GM19193 (cell line): Measurements from ENCODE around the gene NDUFAF2.

Experiments
- POLR2A ChIP-seq: IDR thresholded peaks from 4 replicates; pipeline ENCODE4 v1.6.1; 2011; ENCODE audit not compliant: insufficient read depth, insufficient read length; ENCODE audit errors: extremely low read depth

NDUFAF2 gene

GRCh38 chr5:60972231-60972630, 27.2 kb downstream of the NDUFAF2 start:
- TF ChIP-seq POLR2A = no peak

- TF ChIP-seq POLR2A = no peak
These were observed 33.1 kb downstream of the NDUFAF2 start for GRCh38 chr5:60977956-60978737.

- TF ChIP-seq POLR2A = no peak
These were observed 34.0 kb downstream of the NDUFAF2 start for GRCh38 chr5:60978968-60979367.

GRCh38 chr5:60980511-60980910, 35.5 kb downstream of the NDUFAF2 start:
- TF ChIP-seq POLR2A = no peak

GRCh38 chr5:60989790-60990189, 44.8 kb downstream of the NDUFAF2 start:
- no peak for TF ChIP-seq POLR2A

GRCh38 chr5:60992871-60993270, 47.9 kb downstream of the NDUFAF2 start:
- TF ChIP-seq POLR2A = no peak

- no peak for TF ChIP-seq POLR2A
These were observed 48.4 kb downstream of the NDUFAF2 start for GRCh38 chr5:60993425-60993824.

- TF ChIP-seq POLR2A = no peak
These were observed 49.0 kb downstream of the NDUFAF2 start for GRCh38 chr5:60993875-60994571.

GRCh38 chr5:60996368-60996767, 51.4 kb downstream of the NDUFAF2 start:
- no peak for TF ChIP-seq POLR2A

- TF ChIP-seq POLR2A = no peak
These were observed 52.7 kb downstream of the NDUFAF2 start for GRCh38 chr5:60997721-60998120.

GRCh38 chr5:61000887-61001286, 55.9 kb downstream of the NDUFAF2 start:
- TF ChIP-seq POLR2A = no peak

GRCh38 chr5:61001647-61002046, 56.6 kb downstream of the NDUFAF2 start:
- no peak for TF ChIP-seq POLR2A

- TF ChIP-seq POLR2A = no peak
These were observed 57.8 kb downstream of the NDUFAF2 start for GRCh38 chr5:61002611-61003355.

- TF ChIP-seq POLR2A = no peak
These were observed 59.4 kb downstream of the NDUFAF2 start for GRCh38 chr5:61004448-61004847.

GRCh38 chr5:61009907-61010306, 64.9 kb downstream of the NDUFAF2 start:
- no peak for TF ChIP-seq POLR2A
